ENCODE measurements around the gene CAMTA1.

DNA sequence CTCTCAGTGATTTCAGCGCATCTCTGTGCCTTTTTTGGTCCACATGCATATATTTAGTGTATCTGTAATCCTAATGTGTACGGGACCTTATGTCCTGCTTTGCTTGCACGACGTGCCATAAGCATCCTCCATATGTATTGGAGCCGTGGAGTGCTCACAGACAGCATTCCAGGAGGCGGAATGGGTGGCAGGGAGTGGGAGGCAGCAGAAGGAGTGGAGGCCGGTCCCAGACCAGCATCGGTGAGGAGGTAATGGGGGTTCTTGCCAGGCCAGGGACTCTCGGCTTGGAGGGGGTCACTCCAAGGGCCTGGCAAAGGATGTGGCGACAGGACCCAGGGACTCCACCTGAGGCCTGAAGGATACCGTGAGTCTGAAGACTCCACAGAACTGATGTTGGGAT is 185.0 kb downstream of the CAMTA1 start:
- TF ChIP-seq, protein P1, sequence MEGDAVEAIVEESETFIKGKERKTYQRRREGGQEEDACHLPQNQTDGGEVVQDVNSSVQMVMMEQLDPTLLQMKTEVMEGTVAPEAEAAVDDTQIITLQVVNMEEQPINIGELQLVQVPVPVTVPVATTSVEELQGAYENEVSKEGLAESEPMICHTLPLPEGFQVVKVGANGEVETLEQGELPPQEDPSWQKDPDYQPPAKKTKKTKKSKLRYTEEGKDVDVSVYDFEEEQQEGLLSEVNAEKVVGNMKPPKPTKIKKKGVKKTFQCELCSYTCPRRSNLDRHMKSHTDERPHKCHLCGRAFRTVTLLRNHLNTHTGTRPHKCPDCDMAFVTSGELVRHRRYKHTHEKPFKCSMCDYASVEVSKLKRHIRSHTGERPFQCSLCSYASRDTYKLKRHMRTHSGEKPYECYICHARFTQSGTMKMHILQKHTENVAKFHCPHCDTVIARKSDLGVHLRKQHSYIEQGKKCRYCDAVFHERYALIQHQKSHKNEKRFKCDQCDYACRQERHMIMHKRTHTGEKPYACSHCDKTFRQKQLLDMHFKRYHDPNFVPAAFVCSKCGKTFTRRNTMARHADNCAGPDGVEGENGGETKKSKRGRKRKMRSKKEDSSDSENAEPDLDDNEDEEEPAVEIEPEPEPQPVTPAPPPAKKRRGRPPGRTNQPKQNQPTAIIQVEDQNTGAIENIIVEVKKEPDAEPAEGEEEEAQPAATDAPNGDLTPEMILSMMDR (IDR thresholded peaks at IDR 0.05; ENCODE audit: borderline replicate concordance, extremely low read depth, low read length, poor library complexity, severe bottlenecking) = no peak
- TF ChIP-seq EZH2 (IDR thresholded peaks at IDR 0.05; ENCODE audit: borderline replicate concordance, low read depth, low read length, severe bottlenecking) = no peak

All from DND-41 (cell line).